Measurements from ENCODE around the gene LRTM2. TPM values are rescaled to one million over a fixed set of nuclear protein-coding genes. Genes with fewer than 3 reads are reported as not detected.
A peak's percentile ranks its signal among the peaks of the same experiment; 100 is the strongest.

The LRTM2 gene
- total RNA-seq, 1 donor from 2014 or later = not detected

DNA sequence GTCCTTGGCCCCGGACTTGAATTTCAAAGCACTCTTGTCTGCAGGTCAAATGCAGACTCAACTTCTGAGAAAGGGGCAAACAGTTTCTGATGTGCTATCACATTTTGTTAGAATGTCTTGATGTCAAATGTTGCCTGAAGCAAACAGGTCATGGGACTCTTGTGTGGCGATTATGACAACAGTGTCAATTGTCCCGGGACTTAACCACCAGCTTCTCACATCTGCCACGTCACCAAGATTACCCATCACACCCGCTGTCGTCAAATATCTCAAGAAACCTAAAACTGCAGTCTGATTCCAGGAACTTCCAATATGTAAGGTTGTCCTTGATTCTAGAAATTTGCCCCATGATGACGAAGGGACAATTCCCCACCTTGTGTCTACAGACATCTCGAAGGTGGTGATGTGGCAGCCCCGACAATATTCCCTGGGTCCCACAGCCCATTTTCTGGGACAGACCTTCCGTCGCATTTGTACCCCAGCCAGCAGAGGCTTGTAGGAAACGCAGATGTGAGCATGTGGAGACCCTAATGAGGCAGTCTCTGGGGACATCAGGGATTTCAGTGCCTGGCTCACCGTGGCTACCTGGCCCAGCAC, 21.3 kb downstream of the LRTM2 start:
- peak overlapping the region; percentile 9 for H3K4me3 Mint-ChIP-seq
- no peak for DNase-seq
- CTCF ChIA-PET = no interaction called here

DNA sequence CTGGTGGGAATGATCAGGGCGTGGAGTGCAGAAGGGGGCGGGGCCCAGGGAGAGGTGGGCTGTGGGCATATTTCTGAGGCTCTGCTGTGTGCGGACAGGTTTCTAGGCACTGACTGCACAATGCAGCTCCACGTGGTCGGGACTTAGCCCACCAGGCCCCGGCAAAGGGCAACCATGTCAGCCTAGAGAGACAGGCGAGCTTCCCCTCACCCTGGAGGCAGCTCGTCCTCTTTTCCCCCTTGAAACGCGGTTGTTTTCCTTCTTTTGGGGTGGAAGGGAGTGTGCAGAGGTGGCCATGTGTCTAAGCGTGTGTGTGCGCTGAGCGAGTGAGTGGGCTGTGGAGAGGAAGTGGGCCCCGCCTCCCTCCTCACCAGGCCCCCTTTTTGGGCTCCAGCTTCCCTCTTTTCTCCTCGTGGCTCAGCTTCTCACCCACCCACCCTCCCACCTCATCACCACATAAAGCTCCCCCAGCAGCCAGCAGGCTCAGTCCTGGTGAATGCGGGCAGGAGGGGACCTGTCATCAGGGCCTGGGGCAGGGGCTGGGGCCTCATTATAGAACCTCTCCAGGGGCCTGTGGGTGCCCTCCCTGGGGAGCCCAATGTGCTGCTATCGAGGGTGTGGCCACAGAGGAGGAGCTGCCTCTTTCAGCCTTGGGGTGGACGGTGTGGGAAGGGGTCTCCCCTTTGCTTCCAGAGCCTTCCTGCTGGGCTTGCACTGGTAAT, 22.0 kb downstream of the LRTM2 start:
- H3K27me3 Mint-ChIP-seq = peaks cover 9% of the 10 kb centered on the region
- peak overlapping the region; percentile 9 for H3K4me3 Mint-ChIP-seq
- no peaks in the 10 kb centered on the region for H3K9me3 Mint-ChIP-seq
- TF ChIP-seq, protein P1, sequence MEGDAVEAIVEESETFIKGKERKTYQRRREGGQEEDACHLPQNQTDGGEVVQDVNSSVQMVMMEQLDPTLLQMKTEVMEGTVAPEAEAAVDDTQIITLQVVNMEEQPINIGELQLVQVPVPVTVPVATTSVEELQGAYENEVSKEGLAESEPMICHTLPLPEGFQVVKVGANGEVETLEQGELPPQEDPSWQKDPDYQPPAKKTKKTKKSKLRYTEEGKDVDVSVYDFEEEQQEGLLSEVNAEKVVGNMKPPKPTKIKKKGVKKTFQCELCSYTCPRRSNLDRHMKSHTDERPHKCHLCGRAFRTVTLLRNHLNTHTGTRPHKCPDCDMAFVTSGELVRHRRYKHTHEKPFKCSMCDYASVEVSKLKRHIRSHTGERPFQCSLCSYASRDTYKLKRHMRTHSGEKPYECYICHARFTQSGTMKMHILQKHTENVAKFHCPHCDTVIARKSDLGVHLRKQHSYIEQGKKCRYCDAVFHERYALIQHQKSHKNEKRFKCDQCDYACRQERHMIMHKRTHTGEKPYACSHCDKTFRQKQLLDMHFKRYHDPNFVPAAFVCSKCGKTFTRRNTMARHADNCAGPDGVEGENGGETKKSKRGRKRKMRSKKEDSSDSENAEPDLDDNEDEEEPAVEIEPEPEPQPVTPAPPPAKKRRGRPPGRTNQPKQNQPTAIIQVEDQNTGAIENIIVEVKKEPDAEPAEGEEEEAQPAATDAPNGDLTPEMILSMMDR (IDR thresholded peaks at IDR 0.05) = no peak
- peaks cover 34% of the 10 kb centered on the region for H3K4me1 Mint-ChIP-seq
- no peak overlapping the region for H3K27ac Mint-ChIP-seq
- ChIA-PET CTCF (no interaction called here), POLR2A (no interaction called here)
- intact Hi-C loops (cut with micrococcal nuclease) = loop anchor here (2.0 kb wide), 1 partner anchor 38 kb away; no protein-coding TSS in a partner anchor
- H3K36me3 Mint-ChIP-seq (ENCODE audit: low read depth) = no peaks in the 10 kb centered on the region
- DNase-seq (no peak), ATAC-seq (ENCODE audit: low read depth) (peak; percentile 88)

More for the DNA sequence above, 21.3 kb downstream of the LRTM2 start:
- no peak for ATAC-seq (ENCODE audit: low read depth)
- POLR2A ChIA-PET = no interaction called here
- no peaks in the 10 kb centered on the region for H3K36me3 Mint-ChIP-seq (ENCODE audit: low read depth)
- intact Hi-C loops (cut with micrococcal nuclease) = loop anchor here (2.0 kb wide), 1 partner anchor 37 kb away; no protein-coding TSS in a partner anchor
- TF ChIP-seq, protein P1 (IDR thresholded peaks at IDR 0.05) = no peak
- no peak overlapping the region for H3K27ac Mint-ChIP-seq
- H3K27me3 Mint-ChIP-seq = peaks cover 9% of the 10 kb centered on the region
- H3K9me3 Mint-ChIP-seq = no peaks in the 10 kb centered on the region
- peaks cover 34% of the 10 kb centered on the region for H3K4me1 Mint-ChIP-seq

DNA sequence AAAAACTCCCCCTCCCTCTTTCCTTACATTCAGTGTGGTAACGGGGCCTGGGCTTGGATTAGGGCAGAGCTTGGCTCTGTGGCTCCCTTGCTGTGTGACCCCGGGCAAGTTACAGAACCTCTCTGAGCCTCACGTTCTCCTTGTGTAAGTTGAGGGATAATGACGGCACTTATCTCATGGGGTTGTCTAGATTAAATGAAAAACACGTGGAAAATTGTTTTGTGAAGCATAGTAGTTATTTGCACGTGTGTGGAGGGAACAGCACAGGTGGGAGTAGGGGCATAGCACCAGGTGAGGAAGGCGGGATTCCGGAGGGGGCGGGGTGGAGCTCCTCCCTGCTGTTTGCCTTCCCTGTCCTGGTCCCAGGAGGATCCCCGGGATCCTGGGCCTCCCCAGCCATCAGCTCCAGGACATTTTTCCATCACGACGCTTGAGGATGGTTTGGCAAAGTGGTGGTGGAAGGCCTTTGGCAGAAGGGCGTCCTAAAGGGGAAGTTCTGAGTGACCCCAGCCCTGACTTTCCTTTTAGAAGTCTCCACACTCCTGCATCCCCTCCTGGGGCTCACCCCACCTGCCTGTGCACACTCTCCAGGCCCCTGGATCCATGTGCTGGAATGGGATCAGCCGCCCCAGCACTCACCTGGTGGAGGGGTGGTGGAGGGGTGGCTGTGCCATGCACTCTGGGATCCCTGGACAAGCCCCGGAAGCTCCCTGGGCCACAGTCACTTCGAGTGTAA, 22.7 kb downstream of the LRTM2 start:
- ATAC-seq (ENCODE audit: low read depth) = no peak
- CTCF ChIA-PET = no interaction called here
- TF ChIP-seq, protein P1 (IDR thresholded peaks at IDR 0.05) = no peak
- no peak for DNase-seq
- Mint-ChIP-seq H3K4me1 (peaks cover 34% of the 10 kb centered on the region), H3K27me3 (peaks cover 9% of the 10 kb centered on the region), H3K9me3 (no peaks in the 10 kb centered on the region), H3K27ac (no peak overlapping the region), H3K4me3 (no peak overlapping the region), H3K36me3 (ENCODE audit: low read depth) (no peaks in the 10 kb centered on the region)
- intact Hi-C loops (cut with micrococcal nuclease) = loop anchor here (2.0 kb wide), 1 partner anchor 38 kb away; no protein-coding TSS in a partner anchor
- POLR2A ChIA-PET = no interaction called here

DNA sequence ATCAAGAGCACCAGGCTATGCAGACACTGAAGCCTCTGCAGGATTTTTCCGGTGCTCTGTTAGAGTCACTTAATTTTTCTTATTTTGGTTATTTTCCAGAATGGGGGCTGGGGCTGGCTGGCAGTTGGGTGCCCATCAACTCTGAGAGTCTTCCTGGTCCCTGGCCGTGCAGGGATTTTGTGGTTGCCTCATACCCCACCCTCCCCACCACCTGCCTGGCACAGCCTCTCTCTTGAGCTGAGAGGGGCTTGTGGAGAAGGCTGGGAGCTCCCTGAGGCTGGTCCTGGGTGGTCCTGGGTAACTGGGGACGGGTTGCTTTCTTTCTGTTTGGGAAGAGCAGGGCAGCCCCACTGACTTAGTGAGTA, 23.3 kb downstream of the LRTM2 start:
- intact Hi-C loops (cut with micrococcal nuclease) = loop anchor here (2.0 kb wide), 1 partner anchor 39 kb away; no protein-coding TSS in a partner anchor
- Mint-ChIP-seq H3K36me3 (ENCODE audit: low read depth) (no peaks in the 10 kb centered on the region), H3K27me3 (peaks cover 9% of the 10 kb centered on the region), H3K4me3 (no peak overlapping the region), H3K27ac (no peak overlapping the region), H3K9me3 (no peaks in the 10 kb centered on the region), H3K4me1 (peaks cover 34% of the 10 kb centered on the region)
- CTCF ChIA-PET = no interaction called here
- ATAC-seq (ENCODE audit: low read depth) (no peak), DNase-seq (no peak)
- POLR2A ChIA-PET = no interaction called here
- TF ChIP-seq, protein P1 (IDR thresholded peaks at IDR 0.05) = no peak

DNA sequence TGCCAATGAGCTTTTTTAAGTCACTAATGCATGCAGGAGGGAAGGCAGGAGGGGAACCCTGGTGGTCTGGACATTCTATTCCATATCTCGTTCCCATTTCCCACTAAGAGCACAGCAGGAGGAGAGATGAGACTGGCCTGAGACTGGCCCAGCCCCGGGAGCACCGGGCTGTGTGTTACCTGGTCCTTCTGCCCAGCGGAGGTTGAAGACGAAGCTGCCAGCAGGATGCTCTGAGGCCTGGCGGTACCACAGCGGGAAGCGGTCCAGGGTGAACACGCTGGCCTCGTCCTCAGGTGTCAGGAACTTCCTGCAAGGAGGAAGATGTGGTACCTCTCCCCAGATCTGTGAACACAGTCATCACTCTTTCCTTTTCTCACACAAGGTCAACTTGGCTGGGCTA, 23.9 kb downstream of the LRTM2 start:
- CTCF ChIA-PET = no interaction called here
- H3K4me3 Mint-ChIP-seq = no peak overlapping the region
- H3K9me3 Mint-ChIP-seq = no peaks in the 10 kb centered on the region
- H3K27ac Mint-ChIP-seq = no peak overlapping the region
- H3K36me3 Mint-ChIP-seq (ENCODE audit: low read depth) = no peaks in the 10 kb centered on the region
- TF ChIP-seq, protein P1 (IDR thresholded peaks at IDR 0.05) = no peak
- intact Hi-C loops (cut with micrococcal nuclease) = no loop called here
- no peak for DNase-seq
- POLR2A ChIA-PET = no interaction called here
- no peak for ATAC-seq (ENCODE audit: low read depth)
- H3K4me1 Mint-ChIP-seq = peaks cover 34% of the 10 kb centered on the region
- peaks cover 9% of the 10 kb centered on the region for H3K27me3 Mint-ChIP-seq

Measured in activated B cell treated with CpG ODN at 0.5 μM for 24 hours (primary cell).